Measurements from ENCODE around the gene SRRT.

- TF ChIP-seq CTCF (IDR thresholded peaks at IDR 0.05) (no peak), POLR2AphosphoS5 (IDR thresholded peaks at IDR 0.05) (no peak), POLR2A (IDR thresholded peaks at IDR 0.05) (no peak)
These were observed 10.7 kb downstream of the SRRT start for GRCh38 chr7:100885440-100886141.

Measured in prostate gland (tissue), 2 donors.